Measurements from ENCODE around the gene RFXANK.
"Not testable (repeated sequence)": the region's sequence is repeated elsewhere in the genome, so short reads cannot be mapped to it uniquely, and the experiment has no call there.

Gene RFXANK

DNA sequence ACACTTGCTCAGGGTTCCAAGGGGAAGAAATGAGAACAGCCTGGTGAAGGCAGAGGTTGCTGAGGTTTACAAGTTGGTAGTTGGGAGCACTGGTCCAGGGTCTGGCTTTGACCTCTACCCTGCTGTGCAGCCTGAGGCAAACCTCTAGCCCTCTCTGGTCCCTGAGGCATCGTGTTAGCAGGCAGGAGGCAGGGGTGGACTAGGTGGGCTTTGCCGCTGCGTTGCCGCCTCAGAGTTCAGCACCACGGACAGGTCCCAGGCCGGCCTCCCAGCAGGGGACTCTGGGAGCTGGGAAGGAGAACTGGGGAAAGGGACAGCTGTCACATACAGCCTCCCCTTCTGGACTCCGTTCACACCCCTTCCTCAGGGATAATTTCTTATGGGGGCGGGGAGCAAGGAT lies 22.8 kb downstream of the RFXANK start:
- no peak for DNase-seq (ENCODE audit: low read depth)
- TF ChIP-seq, protein P1, sequence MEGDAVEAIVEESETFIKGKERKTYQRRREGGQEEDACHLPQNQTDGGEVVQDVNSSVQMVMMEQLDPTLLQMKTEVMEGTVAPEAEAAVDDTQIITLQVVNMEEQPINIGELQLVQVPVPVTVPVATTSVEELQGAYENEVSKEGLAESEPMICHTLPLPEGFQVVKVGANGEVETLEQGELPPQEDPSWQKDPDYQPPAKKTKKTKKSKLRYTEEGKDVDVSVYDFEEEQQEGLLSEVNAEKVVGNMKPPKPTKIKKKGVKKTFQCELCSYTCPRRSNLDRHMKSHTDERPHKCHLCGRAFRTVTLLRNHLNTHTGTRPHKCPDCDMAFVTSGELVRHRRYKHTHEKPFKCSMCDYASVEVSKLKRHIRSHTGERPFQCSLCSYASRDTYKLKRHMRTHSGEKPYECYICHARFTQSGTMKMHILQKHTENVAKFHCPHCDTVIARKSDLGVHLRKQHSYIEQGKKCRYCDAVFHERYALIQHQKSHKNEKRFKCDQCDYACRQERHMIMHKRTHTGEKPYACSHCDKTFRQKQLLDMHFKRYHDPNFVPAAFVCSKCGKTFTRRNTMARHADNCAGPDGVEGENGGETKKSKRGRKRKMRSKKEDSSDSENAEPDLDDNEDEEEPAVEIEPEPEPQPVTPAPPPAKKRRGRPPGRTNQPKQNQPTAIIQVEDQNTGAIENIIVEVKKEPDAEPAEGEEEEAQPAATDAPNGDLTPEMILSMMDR (IDR thresholded peaks at IDR 0.05; ENCODE audit: low read depth, low read length, missing control alignments) = no peak
- no peak overlapping the region for H3K4me3 ChIP-seq (ENCODE audit: low read depth, low read length)

DNA sequence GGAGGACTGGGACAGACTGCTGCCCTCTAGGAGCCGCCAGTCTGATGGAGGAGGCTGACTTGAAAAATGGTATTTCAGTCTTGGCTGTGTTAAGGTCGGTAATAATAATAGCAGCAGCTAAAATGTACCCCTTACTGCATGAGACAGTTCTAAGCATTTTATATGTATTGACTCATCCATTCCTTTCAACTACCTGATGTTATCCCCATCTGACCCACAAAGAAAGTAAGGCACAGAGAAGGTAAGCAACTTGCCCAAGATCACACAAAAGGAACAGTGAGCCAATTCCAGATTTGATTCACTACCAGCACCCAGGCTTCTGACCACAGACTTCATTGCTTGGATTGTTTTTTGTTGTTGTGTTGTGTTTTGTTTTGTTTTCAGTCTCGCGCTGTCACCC lies 23.7 kb downstream of the RFXANK start:
- H3K4me3 ChIP-seq (ENCODE audit: low read depth, low read length) = no peak overlapping the region
- no peak for DNase-seq (ENCODE audit: low read depth)
- TF ChIP-seq, protein P1 (IDR thresholded peaks at IDR 0.05; ENCODE audit: low read depth, low read length, missing control alignments) = no peak

DNA sequence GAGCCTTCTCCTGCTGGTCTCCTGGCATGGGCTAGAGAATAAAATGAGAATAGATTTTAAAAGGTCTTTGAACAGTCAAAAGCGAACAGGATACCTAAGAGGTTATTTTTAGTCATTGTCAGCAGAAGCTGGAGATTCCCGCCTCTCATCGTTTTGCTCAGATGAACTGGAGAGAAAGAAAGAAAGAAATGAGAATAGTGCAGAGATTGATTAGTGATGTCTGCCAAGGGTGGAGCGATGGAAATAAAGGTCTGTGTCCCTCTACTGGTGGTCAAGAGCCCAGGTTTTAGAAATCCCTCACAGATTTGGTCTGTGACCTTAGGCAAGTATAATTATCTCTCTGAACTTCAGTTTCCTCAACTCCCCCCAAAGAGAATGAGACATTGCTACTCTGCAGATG lies 25.0 kb downstream of the RFXANK start:
- DNase-seq (ENCODE audit: low read depth) = no peak
- TF ChIP-seq, protein P1 (IDR thresholded peaks at IDR 0.05; ENCODE audit: low read depth, low read length, missing control alignments) = peak; percentile 10

DNA sequence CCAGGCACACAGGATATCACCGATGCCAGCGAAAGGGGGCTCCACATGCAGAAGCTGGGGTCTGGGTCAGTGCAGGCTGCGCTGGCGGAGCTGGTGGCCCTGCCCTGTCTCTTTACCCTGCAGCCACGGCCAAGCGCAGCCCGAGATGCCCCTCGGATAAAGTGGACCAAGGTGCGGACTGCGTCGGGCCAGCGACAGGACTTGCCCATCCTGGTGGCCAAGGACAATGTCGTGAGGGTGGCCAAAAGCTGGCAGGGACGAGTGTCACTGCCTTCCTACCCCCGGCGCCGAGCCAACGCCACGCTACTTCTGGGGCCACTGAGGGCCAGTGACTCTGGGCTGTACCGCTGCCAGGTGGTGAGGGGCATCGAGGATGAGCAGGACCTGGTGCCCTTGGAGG lies 26.9 kb downstream of the RFXANK start:
- no peak overlapping the region for H3K4me3 ChIP-seq (ENCODE audit: low read depth, low read length)
- TF ChIP-seq, protein P1 (IDR thresholded peaks at IDR 0.05; ENCODE audit: low read depth, low read length, missing control alignments) = no peak
- DNase-seq (ENCODE audit: low read depth) = no peak

More for the DNA sequence above, 25.0 kb downstream of the RFXANK start:
- no peak overlapping the region for H3K4me3 ChIP-seq (ENCODE audit: low read depth, low read length)

DNA sequence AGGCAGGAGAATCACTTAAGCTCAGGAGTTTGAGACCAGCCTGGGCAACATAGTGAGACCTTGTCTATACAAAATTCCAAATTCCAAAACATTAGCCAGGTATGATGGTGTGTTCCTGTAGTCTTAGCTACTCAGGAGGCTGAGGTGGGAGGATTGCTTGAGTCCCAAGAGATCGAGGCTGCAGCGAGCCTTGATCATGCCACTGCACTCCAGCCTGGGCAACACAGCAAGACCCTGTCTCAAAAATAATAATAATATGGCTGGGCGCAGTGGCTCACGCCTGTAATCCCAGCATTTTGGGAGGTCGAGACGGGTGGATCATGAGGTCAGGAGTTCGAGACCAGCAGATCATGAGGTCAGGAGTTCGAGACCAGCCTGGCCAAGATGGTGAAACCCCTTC lies 28.9 kb downstream of the RFXANK start:
- not testable (repeated sequence) for DNase-seq (ENCODE audit: low read depth); H3K4me3 ChIP-seq (ENCODE audit: low read depth, low read length)

DNA sequence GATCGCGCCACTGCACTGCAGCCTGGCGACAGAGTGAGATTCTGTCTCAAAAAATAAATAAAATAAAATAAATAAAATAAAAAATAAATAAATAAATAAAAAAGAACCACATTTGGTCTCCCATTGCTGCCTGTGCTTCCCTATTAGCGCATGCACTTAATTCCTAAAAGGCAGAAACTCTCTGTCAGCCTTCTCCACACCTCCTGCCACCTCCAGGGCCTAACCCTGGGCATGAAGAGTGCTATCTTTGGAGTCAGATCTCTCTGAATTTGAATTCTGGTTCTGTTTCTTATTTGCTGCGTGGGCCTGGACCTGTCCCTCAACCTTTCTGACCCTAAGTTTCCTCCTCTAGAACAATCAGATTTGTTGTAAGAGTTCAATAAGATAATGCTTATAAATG lies 31.0 kb downstream of the RFXANK start:
- TF ChIP-seq, protein P1 (IDR thresholded peaks at IDR 0.05; ENCODE audit: low read depth, low read length, missing control alignments) = no peak
- H3K4me3 ChIP-seq (ENCODE audit: low read depth, low read length) = no peak overlapping the region
- no peak for DNase-seq (ENCODE audit: low read depth)

DNA sequence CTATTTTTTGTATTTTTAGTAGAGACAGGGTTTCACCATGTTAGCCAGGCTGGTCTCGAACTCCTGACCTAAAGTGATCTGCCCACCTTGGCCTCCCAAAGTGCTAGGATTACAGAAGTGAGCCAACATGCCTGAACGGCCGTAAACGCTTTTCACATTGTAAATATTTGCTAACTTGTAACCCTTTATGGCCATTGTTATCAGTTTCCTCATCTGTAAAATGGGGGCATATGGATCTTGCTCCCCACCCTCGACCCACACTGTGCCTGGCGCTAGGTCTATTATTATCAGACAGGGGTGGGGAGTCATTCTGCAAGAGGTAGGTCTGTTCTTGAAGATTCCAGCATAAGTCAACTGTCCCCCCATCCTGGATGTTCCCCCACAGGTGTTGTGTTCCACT lies 31.6 kb downstream of the RFXANK start:
- DNase-seq (ENCODE audit: low read depth) = no peak

More for the DNA sequence above, 31.6 kb downstream of the RFXANK start:
- H3K4me3 ChIP-seq (ENCODE audit: low read depth, low read length) = no peak overlapping the region
- TF ChIP-seq, protein P1 (IDR thresholded peaks at IDR 0.05; ENCODE audit: low read depth, low read length, missing control alignments) = no peak

Data from GM12864 (cell line).